Esophagus mucosa (tissue), 1 donor: ENCODE results near the gene SGK1. TPM values are rescaled to one million over a fixed set of nuclear protein-coding genes. Genes with fewer than 3 reads are reported as not detected.
"Not testable (repeated sequence)": the region's sequence is repeated elsewhere in the genome, so short reads cannot be mapped to it uniquely, and the experiment has no call there.

Source experiments
- ATAC-seq: fragments of 200-7000 bp; cut with Tn5 transposase; one replicate; pipeline ENCODE4 v1.9.1; 2020
- total RNA-seq: library from RNA; stranded (reverse); gene quantifications from one replicate; pipeline ENCODE4 v1.2.4, GENCODE V29; 2023
- donor health status: DM: yes; HTN: yes; CAD: no.

The SGK1 gene
- total RNA-seq, 1 donor from 2014 or later: 207 TPM

GRCh38 chr6:134217105-134217797 lies 100.7 kb downstream of the SGK1 start:
- peak; percentile 38 for ATAC-seq

GRCh38 chr6:134216301-134217010 lies 101.5 kb downstream of the SGK1 start:
- ATAC-seq: peak; percentile 96

- not testable (repeated sequence) for ATAC-seq
Observed at GRCh38 chr6:134213410-134213809, 104.5 kb downstream of the SGK1 start.

- no peak for ATAC-seq
Observed at GRCh38 chr6:134211297-134211696, 106.6 kb downstream of the SGK1 start.

GRCh38 chr6:134207421-134207820 lies 110.5 kb downstream of the SGK1 start:
- ATAC-seq: no peak

GRCh38 chr6:134205366-134205765 lies 112.5 kb downstream of the SGK1 start:
- no peak for ATAC-seq

GRCh38 chr6:134204759-134205158 lies 113.2 kb downstream of the SGK1 start:
- not testable (repeated sequence) for ATAC-seq

GRCh38 chr6:134204031-134204430 lies 113.9 kb downstream of the SGK1 start:
- ATAC-seq: no peak

GRCh38 chr6:134201716-134202115 lies 116.2 kb downstream of the SGK1 start:
- no peak for ATAC-seq

- ATAC-seq: no peak
Observed at GRCh38 chr6:134199848-134200606, 117.9 kb downstream of the SGK1 start.

- no peak for ATAC-seq
Observed at GRCh38 chr6:134198093-134198492, 119.8 kb downstream of the SGK1 start.

GRCh38 chr6:134197685-134198084 lies 120.2 kb downstream of the SGK1 start:
- ATAC-seq: not testable (repeated sequence)

- no peak for ATAC-seq
Observed at GRCh38 chr6:134196568-134197193, 121.2 kb downstream of the SGK1 start.

- no peak for ATAC-seq
Observed at GRCh38 chr6:134195985-134196384, 121.9 kb downstream of the SGK1 start.

GRCh38 chr6:134195164-134195906 lies 122.6 kb downstream of the SGK1 start:
- ATAC-seq: no peak

- ATAC-seq: no peak
Observed at GRCh38 chr6:134193536-134194498, 124.1 kb downstream of the SGK1 start.

- ATAC-seq: not testable (repeated sequence)
Observed at GRCh38 chr6:134192609-134193008, 125.3 kb downstream of the SGK1 start.

GRCh38 chr6:134190883-134191282 lies 127.0 kb downstream of the SGK1 start:
- no peak for ATAC-seq

GRCh38 chr6:134187751-134188150 lies 130.2 kb downstream of the SGK1 start:
- ATAC-seq: no peak

GRCh38 chr6:134187154-134187553 lies 130.8 kb downstream of the SGK1 start:
- no peak for ATAC-seq

- no peak for ATAC-seq
Observed at GRCh38 chr6:134186355-134186754, 131.6 kb downstream of the SGK1 start.
